BE2C (cell line): ENCODE measurements around the gene CPEB3.
"Not testable (repeated sequence)": the region's sequence is repeated elsewhere in the genome, so short reads cannot be mapped to it uniquely, and the experiment has no call there.

Experiments
- DNase-seq: peaks from one replicate; pipeline ENCODE4 v3.0.0-alpha.2; 2020
- H3K27me3 ChIP-seq: fragments of 250-450 bp; sonication (Bioruptor Pico); 2 replicates; pipeline ENCODE4 v1.5.1; 2020; ENCODE audit warnings: mild to moderate bottlenecking
- H3K36me3 ChIP-seq: fragments of 250-450 bp; sonication (Bioruptor Pico); 2 replicates; pipeline ENCODE4 v1.5.1; 2020; ENCODE audit warnings: mild to moderate bottlenecking
- H3K4me1 ChIP-seq: fragments of 250-450 bp; sonication (Bioruptor Pico); 2 replicates; pipeline ENCODE4 v1.5.1; 2020
- H3K4me3 ChIP-seq: 2 replicates; pipeline ENCODE4 v1.5.1; 2011; ENCODE audit warnings: low read depth, low read length
- H3K9me3 ChIP-seq: fragments of 250-450 bp; sonication (Bioruptor Pico); 2 replicates; pipeline ENCODE4 v1.5.1; 2020
- CTCF ChIP-seq: IDR thresholded peaks from 2 replicates; pipeline ENCODE4 v1.5.1; 2012; ENCODE audit warnings: mild to moderate bottlenecking, low read depth, low read length

CPEB3 gene

GRCh38 chr10:92231196-92231595, 59.7 kb downstream of the CPEB3 start:
- Histone ChIP-seq H3K4me3 (no peak overlapping the region), H3K4me1 (peaks cover 4% of the 10 kb centered on the region), H3K36me3 (no peaks in the 10 kb centered on the region), H3K27me3 (no peaks in the 10 kb centered on the region), H3K9me3 (no peaks in the 10 kb centered on the region)
- no peak for TF ChIP-seq CTCF
- no peak for DNase-seq

GRCh38 chr10:92222603-92223262, 68.1 kb downstream of the CPEB3 start:
- Histone ChIP-seq H3K4me1 (no peaks in the 10 kb centered on the region), H3K9me3 (no peaks in the 10 kb centered on the region), H3K27me3 (no peaks in the 10 kb centered on the region), H3K4me3 (no peak overlapping the region), H3K36me3 (no peaks in the 10 kb centered on the region)
- no peak for DNase-seq
- TF ChIP-seq CTCF, result no peak

- no peak for DNase-seq
- Histone ChIP-seq H3K27me3 (no peaks in the 10 kb centered on the region), H3K36me3 (no peaks in the 10 kb centered on the region), H3K4me3 (no peak overlapping the region), H3K9me3 (no peaks in the 10 kb centered on the region), H3K4me1 (no peaks in the 10 kb centered on the region)
- no peak for TF ChIP-seq CTCF
These were observed 71.3 kb downstream of the CPEB3 start for GRCh38 chr10:92219559-92219958.

GRCh38 chr10:92218569-92218968, 72.3 kb downstream of the CPEB3 start:
- no peak overlapping the region for H3K4me3 ChIP-seq
- no peaks in the 10 kb centered on the region for H3K27me3 ChIP-seq
- TF ChIP-seq CTCF, result no peak
- H3K4me1 ChIP-seq, result no peaks in the 10 kb centered on the region
- no peak for DNase-seq
- no peaks in the 10 kb centered on the region for H3K9me3 ChIP-seq
- H3K36me3 ChIP-seq, result no peaks in the 10 kb centered on the region

- not testable (repeated sequence) for H3K27me3 ChIP-seq, H3K4me1 ChIP-seq, H3K9me3 ChIP-seq, H3K36me3 ChIP-seq, H3K4me3 ChIP-seq
- peak; percentile 14 for DNase-seq
These were observed 74.3 kb downstream of the CPEB3 start for GRCh38 chr10:92216608-92217007.

- DNase-seq, H3K4me1 ChIP-seq, H3K9me3 ChIP-seq, H3K27me3 ChIP-seq, H3K36me3 ChIP-seq, H3K4me3 ChIP-seq: not testable (repeated sequence)
These were observed 75.7 kb downstream of the CPEB3 start for GRCh38 chr10:92215222-92215621.

GRCh38 chr10:92213049-92213448, 77.8 kb downstream of the CPEB3 start:
- Histone ChIP-seq H3K9me3 (no peaks in the 10 kb centered on the region), H3K36me3 (no peaks in the 10 kb centered on the region), H3K4me3 (no peak overlapping the region), H3K4me1 (no peaks in the 10 kb centered on the region; the same call in 1 of the 2 replicates), H3K27me3 (no peaks in the 10 kb centered on the region)
- no peak for TF ChIP-seq CTCF
- DNase-seq, result no peak
